Measurements from ENCODE around the gene SYTL2.

DNA sequence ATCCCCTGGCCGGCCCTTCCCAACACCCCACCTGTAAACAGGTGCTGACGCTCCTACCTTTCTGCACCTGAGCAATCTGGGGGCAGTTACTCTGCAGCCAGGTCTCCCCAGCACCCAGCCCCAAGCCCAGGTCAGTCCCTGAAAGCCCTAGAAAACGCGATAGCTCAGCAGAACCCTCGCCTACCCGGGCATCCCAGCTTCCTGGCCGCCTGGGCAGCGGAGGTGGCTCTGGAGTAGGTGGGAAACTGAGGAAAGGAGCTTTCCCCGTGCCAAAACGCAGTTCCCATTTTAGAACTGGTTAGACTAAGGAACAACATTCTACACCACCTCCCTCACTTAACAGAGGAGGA, 445 bp downstream of the SYTL2 start:
- TF ChIP-seq, protein P1, sequence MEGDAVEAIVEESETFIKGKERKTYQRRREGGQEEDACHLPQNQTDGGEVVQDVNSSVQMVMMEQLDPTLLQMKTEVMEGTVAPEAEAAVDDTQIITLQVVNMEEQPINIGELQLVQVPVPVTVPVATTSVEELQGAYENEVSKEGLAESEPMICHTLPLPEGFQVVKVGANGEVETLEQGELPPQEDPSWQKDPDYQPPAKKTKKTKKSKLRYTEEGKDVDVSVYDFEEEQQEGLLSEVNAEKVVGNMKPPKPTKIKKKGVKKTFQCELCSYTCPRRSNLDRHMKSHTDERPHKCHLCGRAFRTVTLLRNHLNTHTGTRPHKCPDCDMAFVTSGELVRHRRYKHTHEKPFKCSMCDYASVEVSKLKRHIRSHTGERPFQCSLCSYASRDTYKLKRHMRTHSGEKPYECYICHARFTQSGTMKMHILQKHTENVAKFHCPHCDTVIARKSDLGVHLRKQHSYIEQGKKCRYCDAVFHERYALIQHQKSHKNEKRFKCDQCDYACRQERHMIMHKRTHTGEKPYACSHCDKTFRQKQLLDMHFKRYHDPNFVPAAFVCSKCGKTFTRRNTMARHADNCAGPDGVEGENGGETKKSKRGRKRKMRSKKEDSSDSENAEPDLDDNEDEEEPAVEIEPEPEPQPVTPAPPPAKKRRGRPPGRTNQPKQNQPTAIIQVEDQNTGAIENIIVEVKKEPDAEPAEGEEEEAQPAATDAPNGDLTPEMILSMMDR (IDR thresholded peaks at IDR 0.05), result no peak
- TF ChIP-seq EP300 (IDR thresholded peaks at IDR 0.05), result no peak

Data from ovary (tissue), 3 donors.